Lower leg skin (tissue), 4 donors: ENCODE data around the gene TGM1. TPM values are rescaled to one million over a fixed set of nuclear protein-coding genes. Genes with fewer than 3 reads are reported as not detected.

Experiments
- DNase-seq, 2 donors: peaks; one replicate each; pipeline ENCODE4 v3.0.0-alpha.2; 2019; ENCODE audit warnings: low spot score in 2 of 2
- H3K4me3 ChIP-seq: fragments of 200-600 bp; sonication (generic); 2 replicates; pipeline ENCODE4 v1.5.1; 2017; ENCODE audit warnings: mild to moderate bottlenecking, low read depth; ENCODE audit not compliant: poor library complexity, severe bottlenecking
- CTCF ChIP-seq, 3 donors: fragments of 450-650 bp; IDR thresholded peaks; one replicate each; pipeline ENCODE4 v1.5.1; 2016; ENCODE audit warnings: antibody characterized with exemption in 3 of 3, mild to moderate bottlenecking in 3 of 3, moderate library complexity in 2 of 3
- POLR2A ChIP-seq, 2 donors: fragments of 450-650 bp; IDR thresholded peaks; one replicate each; pipeline ENCODE4 v1.6.1; 2016 to 2017; ENCODE audit warnings: antibody characterized with exemption in 2 of 2, mild to moderate bottlenecking in 1 of 2, moderate library complexity in 1 of 2
- WGBS, 2 donors: methylation state at CpG; one replicate each; pipeline ENCODE4 v1.1.5; 2018; 5-methylcytosine and 5-hydroxymethylcytosine counted together
- intact Hi-C: fragments of 100-400 bp; cut with DNase I; formaldehyde crosslinking; loops from one replicate; pipeline ENCODE4 v1.15.0; 2023; ENCODE audit warnings: low total_unique reads
- total RNA-seq, 4 donors: library from RNA; depleted of rRNA; stranded (reverse); fragments of >200 nt; gene quantifications; one replicate each; pipeline ENCODE4 v1.1.0, GENCODE V29; 2016

The TGM1 gene
- 100 to 1,000 TPM; 160 to 283 (median 235) TPM for total RNA-seq

DNA sequence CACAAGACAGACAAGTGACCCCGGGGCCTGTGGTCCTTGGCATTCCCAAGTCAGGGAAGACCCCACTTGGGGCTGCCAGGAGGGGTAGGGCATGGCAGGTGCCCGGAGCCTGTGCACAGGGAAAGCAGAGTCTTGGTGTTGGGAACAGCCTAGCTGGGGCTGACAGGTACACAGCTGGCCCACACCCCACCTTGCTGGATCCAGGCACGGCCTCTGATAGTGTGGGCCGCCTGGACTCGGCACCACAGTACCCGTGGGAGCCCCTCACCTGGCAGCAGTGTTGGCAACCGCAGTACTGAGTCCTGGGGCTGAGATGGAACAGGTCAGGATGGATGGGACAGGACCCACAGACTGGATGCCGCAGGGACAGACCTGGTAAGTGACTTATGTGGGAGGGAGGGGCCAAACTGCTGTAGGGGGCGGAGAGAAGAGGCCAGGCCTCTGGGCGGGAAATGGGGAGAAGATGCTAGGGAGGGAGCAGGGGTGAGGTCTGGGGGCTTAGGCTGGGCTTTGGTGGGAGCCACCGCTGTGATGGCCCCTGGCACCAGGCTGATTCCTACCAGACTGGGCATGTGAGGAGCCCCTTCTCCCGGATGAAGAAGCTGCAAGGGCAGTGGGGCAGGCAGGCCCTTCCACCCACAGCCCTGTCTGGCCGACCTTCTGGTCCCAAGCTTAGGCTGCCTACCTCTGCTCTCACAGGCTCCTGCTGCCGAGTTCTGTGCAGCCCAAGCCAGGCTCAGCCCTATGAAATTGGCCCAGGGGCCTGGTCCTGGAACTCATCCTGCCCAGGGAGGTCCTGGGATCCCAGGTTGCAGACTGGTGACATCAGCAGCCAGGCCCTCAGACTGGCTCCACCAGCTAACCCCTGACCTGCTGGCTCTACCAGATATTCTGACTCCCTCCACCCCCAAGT is at the start of gene TGM1:
Gene TGM1, minus strand, starts transcription at position 357 of the 913 bp plus-strand sequence. CDS start 825 bp downstream, outside the sequence.
- TF ChIP-seq POLR2A (IDR thresholded peaks at IDR 0.05) (no peak), CTCF (IDR thresholded peaks at IDR 0.05) (no peak)
- WGBS, 2 donors, result 79 to 89% methylated on average over 11 to 12 of the region's 14 CpGs
- H3K4me3 ChIP-seq, result no peak within 1 kb of the TSS
- intact Hi-C loops, result no loop called here
- no peak for DNase-seq

GRCh38 chr14:24311837-24312615 is 49.0 kb upstream of the TGM1 start:
- WGBS, 2 donors, result 75 to 89% methylated on average over 1 of the region's 1 CpG
- H3K4me3 ChIP-seq, result no peak overlapping the region
- TF ChIP-seq CTCF (IDR thresholded peaks at IDR 0.05) (no peak), POLR2A (IDR thresholded peaks at IDR 0.05) (no peak)
- DNase-seq, result peak in 1 of 2 donors; percentile 84
- intact Hi-C loops, result no loop called here

DNA sequence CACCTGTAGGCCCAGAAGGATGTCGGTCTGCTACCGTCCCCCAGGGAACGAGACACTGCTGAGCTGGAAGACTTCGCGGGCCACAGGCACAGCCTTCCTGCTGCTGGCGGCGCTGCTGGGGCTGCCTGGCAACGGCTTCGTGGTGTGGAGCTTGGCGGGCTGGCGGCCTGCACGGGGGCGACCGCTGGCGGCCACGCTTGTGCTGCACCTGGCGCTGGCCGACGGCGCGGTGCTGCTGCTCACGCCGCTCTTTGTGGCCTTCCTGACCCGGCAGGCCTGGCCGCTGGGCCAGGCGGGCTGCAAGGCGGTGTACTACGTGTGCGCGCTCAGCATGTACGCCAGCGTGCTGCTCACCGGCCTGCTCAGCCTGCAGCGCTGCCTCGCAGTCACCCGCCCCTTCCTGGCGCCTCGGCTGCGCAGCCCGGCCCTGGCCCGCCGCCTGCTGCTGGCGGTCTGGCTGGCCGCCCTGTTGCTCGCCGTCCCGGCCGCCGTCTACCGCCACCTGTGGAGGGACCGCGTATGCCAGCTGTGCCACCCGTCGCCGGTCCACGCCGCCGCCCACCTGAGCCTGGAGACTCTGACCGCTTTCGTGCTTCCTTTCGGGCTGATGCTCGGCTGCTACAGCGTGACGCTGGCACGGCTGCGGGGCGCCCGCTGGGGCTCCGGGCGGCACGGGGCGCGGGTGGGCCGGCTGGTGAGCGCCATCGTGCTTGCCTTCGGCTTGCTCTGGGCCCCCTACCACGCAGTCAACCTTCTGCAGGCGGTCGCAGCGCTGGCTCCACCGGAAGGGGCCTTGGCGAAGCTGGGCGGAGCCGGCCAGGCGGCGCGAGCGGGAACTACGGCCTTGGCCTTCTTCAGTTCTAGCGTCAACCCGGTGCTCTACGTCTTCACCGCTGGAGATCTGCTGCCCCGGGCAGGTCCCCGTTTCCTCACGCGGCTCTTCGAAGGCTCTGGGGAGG is 47.9 kb upstream of the TGM1 start, which contains the start of gene LTB4R:
Gene LTB4R, plus strand, starts transcription at position 857 of the 959 bp plus-strand sequence. CDS start 4,150 bp downstream, outside the sequence.
- H3K4me3 ChIP-seq, result peak within 1 kb of the TSS; percentile 32
- no peak for TF ChIP-seq POLR2A (IDR thresholded peaks at IDR 0.05)
- TF ChIP-seq CTCF (IDR thresholded peaks at IDR 0.05), result no peak
- WGBS, 2 donors, result 3 to 23% methylated on average over 12 to 16 of the region's 99 CpGs
- intact Hi-C loops, result no loop called here
- DNase-seq, result peak in 1 of 2 donors; percentile 93

GRCh38 chr14:24310265-24310645 is 47.3 kb upstream of the TGM1 start:
- 9 to 22% methylated on average over 5 of the region's 5 CpGs for WGBS, 2 donors
- intact Hi-C loops, result no loop called here

More at GRCh38 chr14:24310265-24310645, 47.3 kb upstream of the TGM1 start:
- no peak for DNase-seq
- TF ChIP-seq POLR2A (IDR thresholded peaks at IDR 0.05) (no peak), CTCF (IDR thresholded peaks at IDR 0.05) (no peak)
- no peak overlapping the region for H3K4me3 ChIP-seq
